H1 (cell line): ENCODE results near the gene IL23A. TPM values are rescaled to one million over a fixed set of nuclear protein-coding genes. Genes with fewer than 3 reads are reported as not detected.

Experiments
- CTCF ChIA-PET: fragments of 300-600 bp; sonication (Branson Sonifier 250); formaldehyde crosslinking; loops from one replicate; lab custom pipeline; 2021; ENCODE audit not compliant: partially characterized antibody; lab: Charles Lee
- POLR2A ChIA-PET: fragments of 300-600 bp; sonication (Branson Sonifier 250); formaldehyde crosslinking; loops from one replicate; lab custom pipeline; 2021; ENCODE audit warnings: inconsistent platforms; ENCODE audit not compliant: partially characterized antibody; lab: Charles Lee
- DNase-seq, 2 experiments: peaks; one replicate each; pipeline versions ENCODE4 v3.0.0 to v3.0.0-alpha.2; 2010 to 2022; ENCODE audit warnings: low spot score in 2 of 2, low read depth in 1 of 2, mixed read lengths in 1 of 2
- FAIRE-seq: peaks from 2 replicates; lab custom pipeline; 2011; peaks lifted over from hg19 to GRCh38; lab: Jason Lieb, UNC
- H2AFZ ChIP-seq: 2 replicates; pipeline ENCODE4 v1.8.1; 2012; ENCODE audit warnings: low read length, inconsistent platforms
- H2AK5ac ChIP-seq: 2 replicates; pipeline ENCODE4 v1.6.1; 2013; ENCODE audit warnings: low read depth, low read length
- H2BK120ac ChIP-seq: replicated peaks from 2 replicates; pipeline ENCODE3; 2013; ENCODE audit warnings: low read depth, low read length, inconsistent platforms
- H2BK12ac ChIP-seq: 2 replicates; pipeline ENCODE4 v1.6.1; 2013; ENCODE audit warnings: low read depth, low read length
- H2BK15ac ChIP-seq: 2 replicates; pipeline ENCODE4 v1.6.1; 2013; ENCODE audit warnings: low read length
- H2BK20ac ChIP-seq: 2 replicates; pipeline ENCODE4 v1.6.1; 2013; ENCODE audit warnings: low read length
- H2BK5ac ChIP-seq: 2 replicates; pipeline ENCODE4 v1.6.1; 2013; ENCODE audit warnings: low read depth, low read length
- H3K14ac ChIP-seq: 2 replicates; pipeline ENCODE4 v1.6.1; 2013; ENCODE audit warnings: inconsistent platforms; ENCODE audit not compliant: insufficient read length
- H3K18ac ChIP-seq: 2 replicates; pipeline ENCODE4 v1.6.1; 2013; ENCODE audit warnings: low read length; ENCODE audit errors: extremely low read depth
- H3K23ac ChIP-seq: 2 replicates; pipeline ENCODE4 v1.6.1; 2013; ENCODE audit warnings: inconsistent platforms; ENCODE audit not compliant: insufficient read length
- H3K23me2 ChIP-seq: 2 replicates; pipeline ENCODE4 v1.6.1; 2013; ENCODE audit warnings: low read depth, low read length
- H3K27ac ChIP-seq: 2 replicates; pipeline ENCODE4 v1.6.1; 2011; ENCODE audit warnings: low read depth, low read length, inconsistent platforms
- H3K27me3 ChIP-seq, 4 experiments: replicated peaks in 1 of 4; 1 replicate in 1 of 4; 2 replicates in 3 of 4; pipeline versions ENCODE4 v1.6.1 to v1.8.1; 2011 to 2013; ENCODE audit warnings: low read length in 3 of 4, mild to moderate bottlenecking in 3 of 4, inconsistent platforms in 2 of 4, mixed read lengths in 2 of 4, moderate library complexity in 1 of 4; ENCODE audit not compliant: control insufficient read depth in 3 of 4, insufficient read depth in 3 of 4; ENCODE audit errors: extremely low read depth in 1 of 4
- H3K36me3 ChIP-seq, 4 experiments: 2 replicates each; pipeline versions ENCODE4 v1.6.1 to v1.8.1; 2011 to 2013; ENCODE audit warnings: mild to moderate bottlenecking in 4 of 4, low read length in 3 of 4, moderate library complexity in 2 of 4, control low read depth in 1 of 4, inconsistent platforms in 1 of 4; ENCODE audit not compliant: insufficient read depth in 4 of 4, control insufficient read depth in 2 of 4
- H3K4ac ChIP-seq: replicated peaks from 2 replicates; pipeline ENCODE3; 2013; ENCODE audit warnings: low read length, low read depth, mixed read lengths, inconsistent platforms; ENCODE audit not compliant: insufficient read length
- H3K4me1 ChIP-seq, 4 experiments: replicated peaks in 1 of 4; 1 replicate in 1 of 4; 2 replicates in 3 of 4; pipeline versions ENCODE4 v1.6.1 to v1.8.1; 2011 to 2013; ENCODE audit warnings: low read length in 3 of 4, inconsistent platforms in 2 of 4, mixed read lengths in 1 of 4; ENCODE audit not compliant: insufficient read depth in 4 of 4, control insufficient read depth in 3 of 4
- H3K4me2 ChIP-seq, 2 experiments: 2 replicates each; pipeline versions ENCODE4 v1.6.1 to v1.8.1; 2011 to 2013; ENCODE audit warnings: low read depth in 2 of 2, low read length in 2 of 2, control low read depth in 1 of 2, inconsistent platforms in 1 of 2, mild to moderate bottlenecking in 1 of 2; ENCODE audit not compliant: insufficient read depth in 1 of 2
- H3K4me3 ChIP-seq, 4 experiments: fragments of 200-600, 300-600 bp in 1 of 4; sonication (generic), shearing (Covaris generic), sonication (Bioruptor Twin) in 1 of 4; 2 replicates each; pipeline versions ENCODE4 v1.5.1 to v1.8.1; 2011 to 2016; ENCODE audit warnings: low read length in 4 of 4, low read depth in 3 of 4, control low read depth in 2 of 4, inconsistent platforms in 2 of 4, mild to moderate bottlenecking in 2 of 4, mixed read lengths in 1 of 4, moderate library complexity in 1 of 4; ENCODE audit not compliant: insufficient read depth in 2 of 4; ENCODE audit errors: extremely low read depth in 1 of 4
- H3K56ac ChIP-seq: replicated peaks from 2 replicates; pipeline ENCODE3; 2013; ENCODE audit warnings: low read depth, mild to moderate bottlenecking, mixed read lengths, low read length, inconsistent platforms; ENCODE audit not compliant: insufficient read length
- H3K79me1 ChIP-seq: 2 replicates; pipeline ENCODE4 v1.6.1; 2013; ENCODE audit warnings: low read depth, low read length, control low read depth
- H3K79me2 ChIP-seq, 2 experiments: 2 replicates each; pipeline versions ENCODE4 v1.6.1 to v1.8.1; 2012 to 2013; ENCODE audit warnings: low read length in 2 of 2, mild to moderate bottlenecking in 2 of 2, inconsistent platforms in 1 of 2; ENCODE audit not compliant: insufficient read depth in 2 of 2, control insufficient read depth in 1 of 2
- H3K9ac ChIP-seq, 4 experiments: replicated peaks in 1 of 4; 1 replicate in 1 of 4; 2 replicates in 3 of 4; pipeline versions ENCODE4 v1.6.1 to v1.8.1; 2011 to 2013; ENCODE audit warnings: low read depth in 3 of 4, low read length in 3 of 4, control low read depth in 2 of 4, mild to moderate bottlenecking in 2 of 4, moderate library complexity in 2 of 4, inconsistent platforms in 1 of 4; ENCODE audit errors: extremely low read depth in 1 of 4
- H3K9me3 ChIP-seq, 2 experiments: 2 replicates each; pipeline versions ENCODE4 v1.6.1 to v1.8.1; 2012 to 2013; ENCODE audit warnings: mild to moderate bottlenecking in 2 of 2, moderate library complexity in 2 of 2, control low read depth in 1 of 2, inconsistent platforms in 1 of 2, low read depth in 1 of 2, low read length in 1 of 2, mixed read lengths in 1 of 2; ENCODE audit not compliant: insufficient read depth in 2 of 2
- H4K20me1 ChIP-seq, 2 experiments: replicated peaks in 1 of 2; 2 replicates each; pipeline versions ENCODE3 to v1.8.1; 2011 to 2013; ENCODE audit warnings: inconsistent platforms in 2 of 2, low read length in 2 of 2, mild to moderate bottlenecking in 1 of 2; ENCODE audit not compliant: insufficient read depth in 2 of 2, control insufficient read depth in 1 of 2
- H4K5ac ChIP-seq: 2 replicates; pipeline ENCODE4 v1.6.1; 2013; ENCODE audit warnings: low read length, low read depth, mixed read lengths, inconsistent platforms; ENCODE audit not compliant: insufficient read length
- H4K8ac ChIP-seq: 2 replicates; pipeline ENCODE4 v1.8.0; 2013; ENCODE audit warnings: mild to moderate bottlenecking, moderate library complexity, low read length, inconsistent platforms; ENCODE audit not compliant: insufficient read depth; ENCODE audit errors: extremely low read depth
- H4K91ac ChIP-seq: replicated peaks from 2 replicates; pipeline ENCODE3; 2013; ENCODE audit warnings: low read length, mixed read lengths, inconsistent platforms; ENCODE audit not compliant: insufficient read length
- EGR1 ChIP-seq: IDR thresholded peaks from 2 replicates; pipeline ENCODE4 v1.6.1; 2011; ENCODE audit warnings: low read depth, low read length, borderline replicate concordance
- EZH2 ChIP-seq: fragments of 200-600 bp; sonication (generic); IDR thresholded peaks from 2 replicates; pipeline ENCODE4 v1.7.1; 2012; ENCODE audit warnings: low read depth, mild to moderate bottlenecking, moderate library complexity, low read length, inconsistent platforms; ENCODE audit not compliant: severe bottlenecking
- HDAC2 ChIP-seq, 2 experiments: fragments of 300-600 bp in 1 of 2; sonication (generic) in 1 of 2; IDR thresholded peaks; 2 replicates each; pipeline ENCODE4 v1.6.1; 2011 to 2012; ENCODE audit warnings: low read depth in 2 of 2, low read length in 2 of 2, mild to moderate bottlenecking in 2 of 2, moderate library complexity in 2 of 2, borderline replicate concordance in 1 of 2, inconsistent platforms in 1 of 2
- POLR2AphosphoS5 ChIP-seq: IDR thresholded peaks from 2 replicates; pipeline ENCODE4 v1.6.1; 2011; ENCODE audit warnings: low read depth, low read length
- RFX5 ChIP-seq: IDR thresholded peaks from 2 replicates; pipeline ENCODE4 v1.6.1; 2011; ENCODE audit warnings: low read depth, low read length, improper control_type of control experiment, borderline replicate concordance
- TBP ChIP-seq: IDR thresholded peaks from 2 replicates; pipeline ENCODE4 v1.6.1; 2011; ENCODE audit warnings: low read depth, low read length, improper control_type of control experiment
- WGBS, 2 experiments: shearing (Covaris generic) in 1 of 2; methylation state at CpG; one replicate each; pipeline versions ENCODE4 v1.1.6 to v1.1.7; 2013 to 2015; ENCODE audit warnings: low lambda C conversion rate in 2 of 2, mixed read lengths in 2 of 2, inconsistent platforms in 1 of 2, low coverage in 1 of 2, missing lambda C conversion rate in 1 of 2; ENCODE audit not compliant: insufficient replicate concordance in 2 of 2, insufficient coverage in 1 of 2, insufficient read length in 1 of 2; ENCODE audit errors: extremely low coverage in 1 of 2, missing lambda C conversion rate in 1 of 2; 5-methylcytosine and 5-hydroxymethylcytosine counted together
- long read RNA-seq, 2 experiments: library from RNA in 1 of 2; library from capped mRNA in 1 of 2; stranded (forward); transcript quantifications; one replicate each; pipeline ENCODE4 v2.0.0, GENCODE V29; 2021; ENCODE audit warnings: inconsistent platforms in 1 of 2
- polyA minus RNA-seq, 3 experiments: library from RNA; depleted of rRNA, polyadenylated mRNA; stranded (reverse); fragments of >200 nt; gene quantifications; 1 replicate in 2 of 3; 2 replicates in 1 of 3; pipeline ENCODE4 v1.2.3, GENCODE V29; 2011
- polyA plus RNA-seq, 7 experiments: library from polyadenylated mRNA; depleted of rRNA in 3 of 7; stranded (reverse) in 5 of 7; unstranded in 2 of 7; fragments of >200 nt in 5 of 7; fragments of 200-250 nt in 2 of 7; gene quantifications; 1 replicate in 5 of 7; 2 replicates in 1 of 7; 4 replicates in 1 of 7; pipeline versions ENCODE4 v1.2.1 to v1.2.3, GENCODE V29; 2011 to 2013; ENCODE audit warnings: missing spikeins in 2 of 7, mixed read lengths in 2 of 7
- total RNA-seq: library from RNA; stranded (reverse); fragmentation: NEBNext Ultra II Directional; extraction: Animal tissue kit (Norgen Biotek cat#: 25700); gene quantifications from 2 replicates; pipeline ENCODE4 v1.2.1, GENCODE V29; 2021

The IL23A gene, protein sequence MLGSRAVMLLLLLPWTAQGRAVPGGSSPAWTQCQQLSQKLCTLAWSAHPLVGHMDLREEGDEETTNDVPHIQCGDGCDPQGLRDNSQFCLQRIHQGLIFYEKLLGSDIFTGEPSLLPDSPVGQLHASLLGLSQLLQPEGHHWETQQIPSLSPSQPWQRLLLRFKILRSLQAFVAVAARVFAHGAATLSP
- total RNA-seq = 1.4 and 2.3 TPM in 2 replicates
- 2.6 and 3.6 TPM in 2 replicates for polyA plus RNA-seq (2011; rRNA removed)
- polyA plus RNA-seq (2011; cell fraction: cytosol; rRNA removed) = 2.3 TPM
- polyA plus RNA-seq (2011; cell fraction: nucleus; rRNA removed) = 3.0 TPM
- 1.7 to 2.7 TPM (median 2.1 TPM) in 4 replicates for polyA plus RNA-seq (2012, experiment 1 of 2)
- 2.6 TPM for polyA plus RNA-seq (2012, experiment 2 of 2)
- 2.9 TPM for polyA plus RNA-seq (2013, experiment 1 of 2)
- 3.7 TPM for polyA plus RNA-seq (2013, experiment 2 of 2)
- polyA minus RNA-seq (2011; rRNA and poly(A)+ RNA removed) = 0.85 and 1.1 TPM in 2 replicates
- not detected for polyA minus RNA-seq (2011; cell fraction: cytosol; rRNA and poly(A)+ RNA removed)
- 1.3 TPM for polyA minus RNA-seq (2011; cell fraction: nucleus; rRNA and poly(A)+ RNA removed)
- long read RNA-seq, experiment 1, partial matches to known transcripts = 2 of 2 reads
- long read RNA-seq, experiment 1, other reads (novel, unspliced or antisense) = 0 of 2 reads
- long read RNA-seq, experiment 2, partial matches to known transcripts = 0 of 3 reads
- long read RNA-seq, experiment 2, other reads (novel, unspliced or antisense) = 0 of 3 reads

DNA sequence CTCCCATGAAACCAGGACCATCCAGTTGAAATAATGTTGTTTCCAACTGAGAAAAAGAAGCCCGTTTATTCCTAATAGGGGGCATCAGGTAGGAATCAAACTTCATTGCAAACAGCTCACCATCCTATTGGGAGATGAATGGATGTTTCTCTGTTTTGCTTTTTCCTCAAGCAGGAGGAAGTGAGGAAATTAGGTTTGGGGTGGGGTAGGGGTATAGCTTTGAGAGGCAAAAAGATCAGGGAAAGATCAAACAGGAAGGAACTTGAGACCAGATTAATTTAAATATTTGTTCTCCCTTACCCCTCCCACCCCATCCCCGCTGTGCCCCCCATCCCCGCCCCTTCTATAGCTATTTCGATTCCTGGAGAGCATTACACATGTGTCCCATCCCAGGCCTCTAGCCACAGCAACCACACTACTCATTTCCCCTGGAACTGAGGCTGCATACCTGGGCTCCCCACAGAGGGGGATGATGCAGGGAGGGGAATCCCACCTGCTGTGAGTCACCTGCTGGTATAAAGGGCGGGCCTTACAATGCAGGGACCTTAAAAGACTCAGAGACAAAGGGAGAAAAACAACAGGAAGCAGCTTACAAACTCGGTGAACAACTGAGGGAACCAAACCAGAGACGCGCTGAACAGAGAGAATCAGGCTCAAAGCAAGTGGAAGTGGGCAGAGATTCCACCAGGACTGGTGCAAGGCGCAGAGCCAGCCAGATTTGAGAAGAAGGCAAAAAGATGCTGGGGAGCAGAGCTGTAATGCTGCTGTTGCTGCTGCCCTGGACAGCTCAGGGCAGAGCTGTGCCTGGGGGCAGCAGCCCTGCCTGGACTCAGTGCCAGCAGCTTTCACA is at the start of gene IL23A:
TSS of gene IL23A (plus strand) at position 577 of the 850 bp plus-strand sequence. CDS start at position 738, 161 bp downstream.
- H3K4me3 ChIP-seq = peak within 1 kb of the TSS in 2 of 4 experiments; percentile 28 to 29; a peak in 4 of 8 replicates
- peaks cover 0 to 10% (median 7%) of the 10 kb centered on the region in 4 experiments; a peak in 5 of 8 replicates for H3K36me3 ChIP-seq
- ChIA-PET POLR2A (interaction anchor here (0.5 to 7.2 kb wide), 19 partner anchors 9 to 184 kb away, joined by 3 to 55 read pairs (median 3); partner anchors contain the start of genes CNPY2, CS, MYL6 and RBMS2), CTCF (interaction anchor here (0.6 to 2.9 kb wide), 9 partner anchors 8 to 580 kb away, joined by 3 to 13 read pairs (median 4); partner anchors contain the start of genes ANKRD52 and SPRYD4)
- peaks cover 9 to 18% (median 13%) of the 10 kb centered on the region in 4 experiments for H3K4me1 ChIP-seq
- peak within 1 kb of the TSS; percentile 8 for H3K14ac ChIP-seq
- H2BK120ac ChIP-seq = peak within 1 kb of the TSS; percentile 10
- H3K9ac ChIP-seq = peak within 1 kb of the TSS in 3 of 4 experiments; percentile 22 to 43 (median 42); a peak in 4 of 7 replicates
- H4K91ac ChIP-seq = peak within 1 kb of the TSS; percentile 88
- peak within 1 kb of the TSS; percentile 77 for H2BK20ac ChIP-seq
- FAIRE-seq = no peak
- no peaks in the 10 kb centered on the region for H3K9me3 ChIP-seq
- H2BK12ac ChIP-seq = peak within 1 kb of the TSS; percentile 96
- H4K20me1 ChIP-seq = no peaks in the 10 kb centered on the region
- peak within 1 kb of the TSS; percentile 72; the same call in 1 of the 2 replicates for H3K18ac ChIP-seq
- H3K23me2 ChIP-seq = no peaks in the 10 kb centered on the region; the same call in 1 of the 2 replicates
- no peak within 1 kb of the TSS for H2AFZ ChIP-seq
- peak; percentile 63 to 74 for DNase-seq
- H4K5ac ChIP-seq = no peak within 1 kb of the TSS
- no peak within 1 kb of the TSS for H3K4ac ChIP-seq
- H2BK15ac ChIP-seq = peak within 1 kb of the TSS; percentile 34; the same call in 1 of the 2 replicates
- 0 out of 2 replicates have a peak within 1 kb of the TSS, but pooled peaks have one; percentile 37 for H4K8ac ChIP-seq
- H3K79me1 ChIP-seq = no peaks in the 10 kb centered on the region
- peak within 1 kb of the TSS; percentile 12; the same call in 1 of the 2 replicates for H3K27ac ChIP-seq
- 29% methylated on average over 9 of the region's 9 CpGs; no CpG with 5 or more reads in 1 of the 2 experiments for WGBS, 2 experiments
- H3K27me3 ChIP-seq = no peaks in the 10 kb centered on the region
- H3K23ac ChIP-seq = no peak within 1 kb of the TSS
- H2AK5ac ChIP-seq = no peak within 1 kb of the TSS; the same call in 1 of the 2 replicates
- H3K79me2 ChIP-seq = no peaks in the 10 kb centered on the region
- H2BK5ac ChIP-seq = peak within 1 kb of the TSS; percentile 79; the same call in 1 of the 2 replicates
- peak within 1 kb of the TSS; percentile 52 to 59 for H3K4me2 ChIP-seq
- H3K56ac ChIP-seq = no peak within 1 kb of the TSS
- no peak for TF ChIP-seq RFX5
- TF ChIP-seq HDAC2 (IDR thresholded peaks at IDR 0.05; ENCODE audit: borderline replicate concordance in 1 of 2, low read depth in 2 of 2, low read length in 2 of 2) = peak; percentile 21 to 38; a peak in 1 of 4 replicates
- TF ChIP-seq EGR1 = no peak
- TF ChIP-seq TBP = peak; percentile 19; the same call in 1 of the 2 replicates
- TF ChIP-seq POLR2AphosphoS5 = no peak
- TF ChIP-seq EZH2 = no peak
